ENCODE data around the gene PLCG2.
"Not testable (repeated sequence)": the region's sequence is repeated elsewhere in the genome, so short reads cannot be mapped to it uniquely, and the experiment has no call there.

PLCG2 gene

DNA sequence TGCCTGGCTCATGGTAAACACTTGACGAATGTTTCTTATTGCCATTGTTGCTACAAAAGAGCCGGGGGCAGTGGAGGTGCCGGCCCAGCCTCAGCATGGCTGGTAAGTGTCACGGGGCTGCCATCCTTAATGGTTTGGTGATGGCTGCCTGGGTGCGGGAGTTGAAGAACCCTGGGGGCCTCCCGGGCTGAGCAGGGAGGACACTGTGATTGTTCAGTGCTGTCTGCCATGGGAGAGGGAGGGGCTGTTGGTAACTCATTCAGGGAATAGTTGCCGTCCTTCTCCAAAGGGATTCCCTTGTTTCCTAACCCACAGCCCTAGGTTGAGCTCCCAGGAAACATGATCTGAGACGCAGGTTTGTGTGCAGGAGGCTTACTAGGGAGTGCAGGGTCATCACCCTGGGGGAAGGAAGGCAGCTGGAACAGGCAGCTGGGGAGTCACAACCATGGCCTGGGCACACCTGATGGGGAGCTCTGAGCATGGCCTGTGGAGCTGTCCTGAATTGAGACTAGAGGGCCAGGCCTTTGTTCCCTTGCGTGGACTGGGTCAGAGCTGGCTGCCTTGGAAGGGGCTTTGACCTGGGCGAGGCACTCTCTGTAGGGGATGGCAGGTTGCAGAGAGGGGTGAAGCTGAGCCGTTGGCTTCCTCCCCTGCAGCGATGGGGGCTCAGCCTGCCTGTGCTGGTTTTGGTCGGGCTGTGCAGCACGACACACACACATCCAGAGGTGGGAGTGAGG is 85.7 kb downstream of the PLCG2 start:
- H3K9me3 Mint-ChIP-seq: no peaks in the 10 kb centered on the region
- H3K36me3 Mint-ChIP-seq: peaks cover 62 to 80% of the 10 kb centered on the region in 2 donors
- no peaks in the 10 kb centered on the region for H3K27me3 Mint-ChIP-seq
- H3K4me1 Mint-ChIP-seq: peaks cover 62 to 80% of the 10 kb centered on the region in 2 donors
- peak overlapping the region in 1 of 2 donors; percentile 9 for H3K4me3 Mint-ChIP-seq
- DNase-seq: no peak
- no peak for ATAC-seq (replicated peaks)
- peak overlapping the region; percentile 90 for H3K27ac Mint-ChIP-seq

- Mint-ChIP-seq H3K4me1 (peaks cover 62 to 83% of the 10 kb centered on the region in 2 donors), H3K9me3 (no peaks in the 10 kb centered on the region), H3K36me3 (peaks cover 60 to 80% of the 10 kb centered on the region in 2 donors), H3K4me3 (peak overlapping the region; percentile 63 to 79), H3K27ac (peak overlapping the region; percentile 95), H3K27me3 (no peaks in the 10 kb centered on the region)
- DNase-seq (peak; percentile 53), ATAC-seq (replicated peaks) (peak; percentile 79 to 83)
Measured at GRCh38 chr16:81866820-81867440, 87.8 kb downstream of the PLCG2 start.

DNA sequence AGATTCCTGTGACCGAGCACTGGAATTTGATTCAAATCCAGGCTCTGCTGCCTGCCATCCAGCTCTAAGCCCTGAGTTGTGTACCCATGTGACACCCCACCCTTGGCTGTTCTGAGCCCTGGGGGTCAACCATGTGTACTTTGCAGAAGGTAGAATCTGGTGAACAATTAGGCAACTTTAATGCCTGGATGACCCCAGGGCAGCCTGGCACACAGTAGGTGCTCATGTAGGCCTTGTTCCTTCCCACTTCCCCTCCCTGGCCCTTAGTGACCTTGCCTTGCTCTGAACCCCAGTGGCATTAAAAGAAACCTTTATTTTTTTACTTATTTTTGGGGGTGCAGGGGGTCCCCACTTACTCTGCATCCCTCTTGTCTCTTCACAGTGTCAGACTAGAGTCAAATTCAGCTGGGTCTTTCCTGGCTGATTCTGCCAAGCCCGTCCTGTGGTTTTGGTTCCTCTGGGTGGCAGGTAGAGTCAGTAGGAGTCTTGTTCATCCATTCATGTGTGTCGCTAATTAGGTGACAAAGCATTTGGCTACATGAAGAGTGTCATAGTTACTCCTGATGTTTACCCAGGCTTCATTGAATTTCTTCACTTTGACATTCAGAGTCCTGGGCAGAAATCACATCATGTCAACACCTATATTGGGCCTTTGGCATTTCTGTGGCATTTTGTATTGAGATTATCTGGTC is 89.1 kb downstream of the PLCG2 start:
- H3K4me3 Mint-ChIP-seq: peak overlapping the region; percentile 72 to 78
- no peaks in the 10 kb centered on the region for H3K27me3 Mint-ChIP-seq
- no peaks in the 10 kb centered on the region for H3K9me3 Mint-ChIP-seq
- DNase-seq: peak; percentile 31
- peak; percentile 53 to 62 for ATAC-seq (replicated peaks)
- H3K36me3 Mint-ChIP-seq: peaks cover 54 to 79% of the 10 kb centered on the region in 2 donors
- peaks cover 60 to 89% of the 10 kb centered on the region in 2 donors for H3K4me1 Mint-ChIP-seq
- H3K27ac Mint-ChIP-seq: peak overlapping the region; percentile 95

GRCh38 chr16:81869326-81869725 is 90.2 kb downstream of the PLCG2 start:
- Mint-ChIP-seq H3K27ac (peak overlapping the region; percentile 75), H3K9me3 (no peaks in the 10 kb centered on the region), H3K27me3 (no peaks in the 10 kb centered on the region), H3K4me3 (peak overlapping the region in 1 of 2 donors; percentile 6), H3K36me3 (peaks cover 49 to 71% of the 10 kb centered on the region in 2 donors), H3K4me1 (peaks cover 51 to 77% of the 10 kb centered on the region in 2 donors)
- DNase-seq: no peak
- ATAC-seq (replicated peaks): no peak

GRCh38 chr16:81873206-81873605 is 94.1 kb downstream of the PLCG2 start:
- Mint-ChIP-seq H3K36me3 (peaks cover 36 to 53% of the 10 kb centered on the region in 2 donors), H3K4me3 (no peak overlapping the region), H3K27me3 (no peaks in the 10 kb centered on the region), H3K4me1 (peaks cover 27 to 52% of the 10 kb centered on the region in 2 donors), H3K27ac (no peak overlapping the region), H3K9me3 (no peaks in the 10 kb centered on the region)
- DNase-seq: no peak
- no peak for ATAC-seq (replicated peaks)

DNA sequence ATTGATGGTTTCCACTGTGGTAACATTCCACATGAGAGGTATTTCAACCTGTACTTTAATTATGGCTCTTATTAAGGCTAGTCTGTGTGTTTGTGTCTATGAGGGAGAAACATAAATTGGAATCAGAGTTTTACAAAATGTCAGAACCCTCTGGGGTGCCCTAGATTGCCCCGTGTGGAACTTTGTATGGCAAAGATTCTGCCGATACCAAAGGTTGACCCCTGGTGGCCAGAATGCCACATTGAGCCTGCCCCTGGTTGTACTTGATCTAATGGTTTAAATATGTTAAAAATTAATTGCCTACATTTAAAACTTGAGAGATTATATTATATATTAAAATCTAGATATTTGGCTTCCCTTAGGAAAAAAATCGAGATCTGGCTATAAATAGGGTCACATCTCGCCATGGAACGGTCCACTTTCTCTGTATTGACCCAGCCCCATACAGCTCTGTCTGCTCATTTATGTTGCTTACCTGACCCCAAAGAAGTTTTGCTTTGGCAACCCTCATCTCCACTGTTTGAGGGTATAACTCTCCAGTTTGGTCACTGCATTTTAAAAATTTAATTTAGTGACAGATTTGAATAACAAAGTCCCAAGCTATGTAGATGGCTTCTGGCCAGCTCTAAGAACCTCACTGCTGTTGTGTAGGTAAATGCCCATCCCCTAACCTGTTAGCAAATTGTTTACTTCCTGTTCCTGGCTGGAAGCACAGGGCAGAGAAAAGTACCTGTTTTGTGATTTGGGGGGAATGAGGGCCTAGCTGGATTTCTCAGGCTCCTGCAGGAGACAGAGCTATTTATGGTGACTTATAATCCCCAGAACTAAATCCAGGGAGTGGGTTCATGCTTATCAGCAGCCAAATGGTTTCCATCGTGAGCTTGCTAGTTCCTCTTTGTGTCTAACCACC is 95.0 kb downstream of the PLCG2 start:
- ATAC-seq (replicated peaks): peak; percentile 92 to 95
- Mint-ChIP-seq H3K4me3 (no peak overlapping the region), H3K27me3 (no peaks in the 10 kb centered on the region), H3K4me1 (peaks cover 23 to 52% of the 10 kb centered on the region in 2 donors), H3K36me3 (peaks cover 34 to 53% of the 10 kb centered on the region in 2 donors), H3K9me3 (no peaks in the 10 kb centered on the region), H3K27ac (no peak overlapping the region)
- DNase-seq: peak; percentile 53

DNA sequence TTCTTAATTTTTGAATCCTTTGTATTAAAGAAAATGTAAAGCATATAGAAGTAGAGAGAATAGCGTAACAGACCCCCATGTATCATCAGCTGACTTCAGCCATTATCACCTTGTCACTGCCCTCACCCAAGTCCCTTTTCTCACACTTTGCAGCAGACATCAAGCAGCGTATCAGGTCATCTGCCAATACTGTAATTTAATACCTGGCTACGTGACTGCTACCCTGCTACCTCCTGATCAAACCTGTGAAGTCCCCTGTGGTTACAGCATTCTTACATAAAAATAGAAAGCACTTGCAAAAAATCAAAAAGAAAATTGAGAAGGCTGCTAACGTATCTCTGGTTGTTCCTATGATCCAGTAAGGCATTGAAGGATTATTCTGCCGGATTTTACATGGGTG is 96.4 kb downstream of the PLCG2 start:
- ATAC-seq (replicated peaks): no peak
- H3K4me3 Mint-ChIP-seq: no peak overlapping the region
- no peak overlapping the region for H3K27ac Mint-ChIP-seq
- no peak for DNase-seq
- peaks cover 23 to 51% of the 10 kb centered on the region in 2 donors for H3K36me3 Mint-ChIP-seq
- H3K9me3 Mint-ChIP-seq: no peaks in the 10 kb centered on the region
- no peaks in the 10 kb centered on the region for H3K27me3 Mint-ChIP-seq
- H3K4me1 Mint-ChIP-seq: peaks cover 19 to 49% of the 10 kb centered on the region in 2 donors

GRCh38 chr16:81876273-81876900 is 97.3 kb downstream of the PLCG2 start:
- Mint-ChIP-seq H3K36me3 (peaks cover 22 to 49% of the 10 kb centered on the region in 2 donors), H3K27me3 (no peaks in the 10 kb centered on the region), H3K27ac (peak overlapping the region; percentile 47), H3K4me1 (peaks cover 19 to 40% of the 10 kb centered on the region in 2 donors), H3K4me3 (no peak overlapping the region), H3K9me3 (no peaks in the 10 kb centered on the region)
- ATAC-seq (replicated peaks) (no peak), DNase-seq (no peak)

GRCh38 chr16:81877490-81877889 is 98.4 kb downstream of the PLCG2 start:
- not testable (repeated sequence) for H3K27ac Mint-ChIP-seq; H3K4me3 Mint-ChIP-seq; DNase-seq; H3K9me3 Mint-ChIP-seq; H3K27me3 Mint-ChIP-seq; ATAC-seq (replicated peaks)
- Mint-ChIP-seq H3K36me3 (peaks cover 19 to 39% of the 10 kb centered on the region in 2 donors), H3K4me1 (peaks cover 14 to 29% of the 10 kb centered on the region in 2 donors)

- Mint-ChIP-seq H3K4me3 (no peak overlapping the region), H3K27me3 (no peaks in the 10 kb centered on the region), H3K9me3 (no peaks in the 10 kb centered on the region), H3K27ac (no peak overlapping the region), H3K4me1 (peaks cover 13 to 24% of the 10 kb centered on the region in 2 donors), H3K36me3 (peaks cover 28 to 46% of the 10 kb centered on the region in 2 donors)
- no peak for DNase-seq
- no peak for ATAC-seq (replicated peaks)
Measured at GRCh38 chr16:81878529-81878928, 99.4 kb downstream of the PLCG2 start.

GRCh38 chr16:81879625-81880024 is 100.5 kb downstream of the PLCG2 start:
- DNase-seq (no peak), ATAC-seq (replicated peaks) (peak in 1 of 2 donors; percentile 51)
- no peak overlapping the region for H3K27ac Mint-ChIP-seq
- H3K4me3 Mint-ChIP-seq: no peak overlapping the region
- H3K9me3 Mint-ChIP-seq: no peaks in the 10 kb centered on the region
- H3K4me1 Mint-ChIP-seq: peaks cover 11 to 24% of the 10 kb centered on the region in 2 donors
- no peaks in the 10 kb centered on the region for H3K27me3 Mint-ChIP-seq
- H3K36me3 Mint-ChIP-seq: peaks cover 31 to 52% of the 10 kb centered on the region in 2 donors

- H3K27ac Mint-ChIP-seq: peak overlapping the region; percentile 11
- no peaks in the 10 kb centered on the region for H3K9me3 Mint-ChIP-seq
- peaks cover 32 to 58% of the 10 kb centered on the region in 2 donors for H3K36me3 Mint-ChIP-seq
Measured at GRCh38 chr16:81880816-81881215, 101.7 kb downstream of the PLCG2 start.

DNA sequence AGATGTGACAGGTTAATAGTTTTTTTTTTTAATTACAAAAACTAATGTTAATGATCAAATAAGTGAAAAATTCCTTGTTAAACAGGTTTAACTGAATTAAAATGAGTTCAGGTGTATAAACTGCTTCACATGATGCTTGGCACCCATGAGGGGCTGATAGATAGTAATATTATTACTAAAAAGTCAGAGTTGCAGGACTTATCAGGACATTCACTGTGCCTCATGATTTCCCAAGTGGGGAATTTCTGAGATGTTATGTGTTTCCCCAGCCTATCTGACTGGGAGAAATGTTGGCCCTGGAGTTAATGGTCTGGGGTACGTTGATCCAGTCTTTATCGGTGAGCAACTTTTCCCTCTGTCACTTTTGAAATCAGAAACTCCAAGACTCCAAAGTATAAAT is 102.1 kb downstream of the PLCG2 start:
- no peaks in the 10 kb centered on the region for H3K9me3 Mint-ChIP-seq
- H3K4me1 Mint-ChIP-seq: peaks cover 11 to 31% of the 10 kb centered on the region in 2 donors
- ATAC-seq (replicated peaks): no peak
- H3K27ac Mint-ChIP-seq: no peak overlapping the region
- no peak for DNase-seq
- peaks cover 32 to 58% of the 10 kb centered on the region in 2 donors for H3K36me3 Mint-ChIP-seq
- no peak overlapping the region for H3K4me3 Mint-ChIP-seq
- H3K27me3 Mint-ChIP-seq: no peaks in the 10 kb centered on the region

More at GRCh38 chr16:81880816-81881215, 101.7 kb downstream of the PLCG2 start:
- H3K4me3 Mint-ChIP-seq: no peak overlapping the region
- H3K4me1 Mint-ChIP-seq: peaks cover 11 to 27% of the 10 kb centered on the region in 2 donors
- DNase-seq (no peak), ATAC-seq (replicated peaks) (no peak)
- H3K27me3 Mint-ChIP-seq: no peaks in the 10 kb centered on the region
